ENCODE measurements around the gene FBXO28.
"Not testable (repeated sequence)": the region's sequence is repeated elsewhere in the genome, so short reads cannot be mapped to it uniquely, and the experiment has no call there.

FBXO28 gene

GRCh38 chr1:224192082-224192788 is 78.3 kb downstream of the FBXO28 start:
- DNase-seq = no peak

GRCh38 chr1:224193319-224193966 is 79.5 kb downstream of the FBXO28 start:
- no peak for DNase-seq

- DNase-seq = no peak
These were observed 83.1 kb downstream of the FBXO28 start for GRCh38 chr1:224196813-224197600.

- DNase-seq = no peak
These were observed 84.7 kb downstream of the FBXO28 start for GRCh38 chr1:224198572-224198971.

- no peak for DNase-seq
These were observed 85.8 kb downstream of the FBXO28 start for GRCh38 chr1:224199679-224200078.

- DNase-seq = no peak
These were observed 87.5 kb downstream of the FBXO28 start for GRCh38 chr1:224201383-224201782.

- no peak for DNase-seq
These were observed 87.9 kb downstream of the FBXO28 start for GRCh38 chr1:224201853-224202252.

- no peak for DNase-seq
These were observed 89.5 kb downstream of the FBXO28 start for GRCh38 chr1:224203243-224204016.

- peak; percentile 62 for DNase-seq
These were observed 91.5 kb downstream of the FBXO28 start for GRCh38 chr1:224205438-224205840.

GRCh38 chr1:224205931-224206538 is 92.1 kb downstream of the FBXO28 start:
- DNase-seq = not testable (repeated sequence)

- DNase-seq = no peak
These were observed 97.5 kb downstream of the FBXO28 start for GRCh38 chr1:224211206-224211962.

Measured in activated CD8-positive, alpha-beta memory T cell treated with anti-CD3 and anti-CD28 coated beads, Interleukin-2, amount 50 U/mL, for 48 hours (primary cell).